Pancreas (tissue), 10 donors: ENCODE results near the gene HNRNPUL1. TPM values are rescaled to one million over a fixed set of nuclear protein-coding genes. Genes with fewer than 3 reads are reported as not detected.
A peak's percentile ranks its signal among the peaks of the same experiment; 100 is the strongest.
"Not testable (repeated sequence)": the region's sequence is repeated elsewhere in the genome, so short reads cannot be mapped to it uniquely, and the experiment has no call there.

ENCODE experiments used
- ATAC-seq, 4 donors: fragments of 200-7000 bp; cut with Tn5 transposase; one replicate each; pipeline versions ENCODE4 v1.8.0 to v1.9.1; 2020; ENCODE audit warnings: mild to moderate bottlenecking in 4 of 4, moderate library complexity in 4 of 4
- DNase-seq, 6 donors: peaks; one replicate each; pipeline ENCODE4 v3.0.0-alpha.2; 2020
- FAIRE-seq: peaks from 2 replicates; lab custom pipeline; 2012; peaks lifted over from hg19 to GRCh38; lab: Jason Lieb, UNC
- H3K27ac ChIP-seq, 4 donors: fragments of 200-600 bp; sonication (generic); 1 replicate in 3 of 4; 2 replicates in 1 of 4; pipeline versions ENCODE4 v1.5.0 to v1.8.0; 2020
- H3K27me3 ChIP-seq, 4 donors: fragments of 200-600 bp; one replicate each; pipeline ENCODE4 v1.8.0; 2021
- H3K36me3 ChIP-seq, 3 donors: fragments of 200-600 bp; sonication (generic) in 1 of 3; one replicate each; pipeline versions ENCODE4 v1.5.0 to v1.8.0; 2020 to 2021
- H3K4me1 ChIP-seq, 3 donors: fragments of 200-600 bp; one replicate each; pipeline ENCODE4 v1.8.0; 2021
- H3K4me3 ChIP-seq, 4 donors: fragments of 200-600 bp; sonication (generic) in 2 of 4; one replicate each; pipeline versions ENCODE4 v1.5.0 to v1.8.0; 2020 to 2021
- H3K9me3 ChIP-seq, 4 donors: fragments of 200-600 bp; one replicate each; pipeline ENCODE4 v1.8.0; 2021
- CTCF ChIP-seq, 4 donors: fragments of 200-600 bp; sonication (generic) in 3 of 4; IDR thresholded peaks; one replicate each; pipeline versions ENCODE4 v1.5.0 to v1.8.0; 2021; ENCODE audit warnings: antibody characterized with exemption in 4 of 4
- WGBS, 2 donors: extraction: QIAGEN DNeasy Blood & Tissue Kit; methylation state at CpG; one replicate each; pipeline ENCODE4 v1.1.7; 2013; 5-methylcytosine and 5-hydroxymethylcytosine counted together
- intact Hi-C, 3 donors: fragments of 100-400 bp; cut with DNase I; formaldehyde crosslinking; loops; one replicate each; pipeline versions ENCODE4 v1.11.1 to v1.14.2; 2022
- polyA plus RNA-seq, 2 donors: library from polyadenylated mRNA; stranded (reverse); fragments of 200-250 nt; gene quantifications; one replicate each; pipeline ENCODE4 v1.2.3, GENCODE V29; 2013
- total RNA-seq, 6 donors: library from RNA; stranded (reverse); fragmentation: NEBNext Ultra II Directional in 4 of 6; extraction: Animal tissue kit (Norgen Biotek cat#: 25700) in 4 of 6; gene quantifications; one replicate each; pipeline versions ENCODE4 v1.2.1 to v1.2.4, GENCODE V29; 2021 to 2023
- donor health status: healthy with polysubstance abuse.
- donor health status: DM: no; HTN: no; CAD: no; lungs with moderate emphysema.
- donor health status: DM: no; HTN: no; CAD: no.
- donor health status: control.
- donor health status: control.
- donor health status: Bipolar disorder and iron deficiency.
- donor health status: DM: yes; HTN: yes; CAD: no.
- donor health status: DM: no; HTN: no; CAD: no.
- donor health status: DM: no; HTN: no; CAD: no.
- donor health status: DM: yes; HTN: yes; CAD: no.

The HNRNPUL1 gene
- total and polyA plus RNA-seq, 8 donors = 49.2 to 101 (median 82.1) TPM

GRCh38 chr19:41226874-41227390, 37.2 kb upstream of the HNRNPUL1 start:
- 46 to 54% methylated on average over 9 of the region's 9 CpGs for WGBS, 2 donors

GRCh38 chr19:41228486-41228885, 35.7 kb upstream of the HNRNPUL1 start:
- ATAC-seq (no peak), DNase-seq (no peak), FAIRE-seq (no peak)
- WGBS, 2 donors = 73 to 81% methylated on average over 3 of the region's 3 CpGs
- no peak for TF ChIP-seq CTCF (IDR thresholded peaks at IDR 0.05)
- Histone ChIP-seq H3K4me3 (no peak overlapping the region), H3K9me3 (no peaks in the 10 kb centered on the region), H3K27ac (no peak overlapping the region), H3K4me1 (no peaks in the 10 kb centered on the region), H3K36me3 (no peaks in the 10 kb centered on the region), H3K27me3 (no peaks in the 10 kb centered on the region)
- intact Hi-C loops = no loop called here

More at GRCh38 chr19:41226874-41227390, 37.2 kb upstream of the HNRNPUL1 start:
- Histone ChIP-seq H3K27me3 (no peaks in the 10 kb centered on the region), H3K4me1 (no peaks in the 10 kb centered on the region), H3K36me3 (no peaks in the 10 kb centered on the region), H3K9me3 (no peaks in the 10 kb centered on the region), H3K4me3 (peak overlapping the region in 3 of 4 donors; percentile 7 to 56 (median 53)), H3K27ac (peak overlapping the region in 1 of 4 donors; percentile 54)
- ATAC-seq (no peak), FAIRE-seq (no peak), DNase-seq (no peak)
- TF ChIP-seq CTCF (IDR thresholded peaks at IDR 0.05) = no peak
- intact Hi-C loops = no loop called here

GRCh38 chr19:41229338-41229737, 34.8 kb upstream of the HNRNPUL1 start:
- H3K4me1 ChIP-seq, FAIRE-seq, DNase-seq, ATAC-seq, H3K27me3 ChIP-seq, H3K4me3 ChIP-seq, intact Hi-C loops, H3K36me3 ChIP-seq, H3K27ac ChIP-seq, H3K9me3 ChIP-seq: not testable (repeated sequence)
- WGBS, 2 donors = 81 to 91% methylated on average over 5 of the region's 5 CpGs

- 84 to 89% methylated on average over 3 of the region's 3 CpGs for WGBS, 2 donors
- no peaks in the 10 kb centered on the region for H3K9me3 ChIP-seq
- no peaks in the 10 kb centered on the region for H3K27me3 ChIP-seq
- no peak overlapping the region for H3K27ac ChIP-seq
- H3K36me3 ChIP-seq = no peaks in the 10 kb centered on the region
- H3K4me1 ChIP-seq = no peaks in the 10 kb centered on the region
- FAIRE-seq = no peak
- no peak for DNase-seq
- H3K4me3 ChIP-seq = no peak overlapping the region
- no peak for ATAC-seq
- TF ChIP-seq CTCF (IDR thresholded peaks at IDR 0.05) = no peak
- intact Hi-C loops = no loop called here
These were observed 33.9 kb upstream of the HNRNPUL1 start for GRCh38 chr19:41230067-41230857.

- Histone ChIP-seq H3K27me3 (no peaks in the 10 kb centered on the region), H3K9me3 (no peaks in the 10 kb centered on the region), H3K36me3 (no peaks in the 10 kb centered on the region), H3K4me3 (no peak overlapping the region), H3K27ac (no peak overlapping the region), H3K4me1 (no peaks in the 10 kb centered on the region)
- 85 to 93% methylated on average over 8 of the region's 8 CpGs for WGBS, 2 donors
- FAIRE-seq (no peak), DNase-seq (no peak), ATAC-seq (no peak)
- intact Hi-C loops = no loop called here
- TF ChIP-seq CTCF (IDR thresholded peaks at IDR 0.05) = no peak
These were observed 31.5 kb upstream of the HNRNPUL1 start for GRCh38 chr19:41232686-41233085.
